Activated naive CD8-positive, alpha-beta T cell treated with anti-CD3 and anti-CD28 coated beads, Interleukin-2, amount 50 U/mL, for 24 hours (primary cell): ENCODE data around the gene PTRH1.

ENCODE experiments used
- ATAC-seq: fragments of 150-1000 bp; cut with Tn5 transposase; one replicate; pipeline ENCODE4 v1.10.0; 2021
- DNase-seq: peaks from one replicate; pipeline ENCODE4 v3.0.0; 2021
- H3K27ac Mint-ChIP-seq: one replicate; pipeline ENCODE4 v1.8.0; 2021; ENCODE audit warnings: mild to moderate bottlenecking, mixed read lengths
- H3K27me3 Mint-ChIP-seq: one replicate; pipeline ENCODE4 v1.8.0; 2021; ENCODE audit warnings: mixed read lengths
- H3K36me3 Mint-ChIP-seq: one replicate; pipeline ENCODE4 v1.8.0; 2021; ENCODE audit warnings: low read depth, mixed read lengths
- H3K4me1 Mint-ChIP-seq: one replicate; pipeline ENCODE4 v1.8.0; 2021; ENCODE audit warnings: mixed read lengths
- H3K4me3 Mint-ChIP-seq: one replicate; pipeline ENCODE4 v1.8.0; 2021; ENCODE audit warnings: mild to moderate bottlenecking, moderate library complexity, mixed read lengths
- H3K9me3 Mint-ChIP-seq: one replicate; pipeline ENCODE4 v1.8.0; 2021; ENCODE audit warnings: mixed read lengths

The PTRH1 gene

GRCh38 chr9:127682351-127683136 is 32.9 kb downstream of the PTRH1 start:
- Mint-ChIP-seq H3K4me3 (no peak overlapping the region), H3K36me3 (peaks cover 1% of the 10 kb centered on the region), H3K27ac (no peak overlapping the region), H3K9me3 (no peaks in the 10 kb centered on the region), H3K27me3 (no peaks in the 10 kb centered on the region), H3K4me1 (no peaks in the 10 kb centered on the region)
- ATAC-seq (no peak), DNase-seq (no peak)

GRCh38 chr9:127680846-127681245 is 34.6 kb downstream of the PTRH1 start:
- no peaks in the 10 kb centered on the region for H3K27me3 Mint-ChIP-seq
- DNase-seq (no peak), ATAC-seq (no peak)
- no peak overlapping the region for H3K4me3 Mint-ChIP-seq
- H3K4me1 Mint-ChIP-seq: no peaks in the 10 kb centered on the region
- peaks cover under 1% of the 10 kb centered on the region for H3K36me3 Mint-ChIP-seq
- H3K9me3 Mint-ChIP-seq: no peaks in the 10 kb centered on the region
- H3K27ac Mint-ChIP-seq: no peak overlapping the region

GRCh38 chr9:127680226-127680625 is 35.2 kb downstream of the PTRH1 start:
- no peaks in the 10 kb centered on the region for H3K4me1 Mint-ChIP-seq
- DNase-seq: no peak

GRCh38 chr9:127679506-127679905 is 36.0 kb downstream of the PTRH1 start:
- ATAC-seq: no peak
- H3K4me3 Mint-ChIP-seq: no peak overlapping the region

More at GRCh38 chr9:127680226-127680625, 35.2 kb downstream of the PTRH1 start:
- Mint-ChIP-seq H3K36me3 (no peaks in the 10 kb centered on the region), H3K27ac (no peak overlapping the region), H3K9me3 (no peaks in the 10 kb centered on the region), H3K4me3 (no peak overlapping the region), H3K27me3 (no peaks in the 10 kb centered on the region)
- ATAC-seq: no peak

GRCh38 chr9:127676638-127677037 is 38.8 kb downstream of the PTRH1 start:
- Mint-ChIP-seq H3K36me3 (peaks cover 2% of the 10 kb centered on the region), H3K4me1 (no peaks in the 10 kb centered on the region), H3K4me3 (no peak overlapping the region), H3K27me3 (no peaks in the 10 kb centered on the region), H3K9me3 (no peaks in the 10 kb centered on the region), H3K27ac (no peak overlapping the region)
- DNase-seq: no peak
- no peak for ATAC-seq

More at GRCh38 chr9:127679506-127679905, 36.0 kb downstream of the PTRH1 start:
- no peaks in the 10 kb centered on the region for H3K27me3 Mint-ChIP-seq
- no peak overlapping the region for H3K27ac Mint-ChIP-seq
- no peaks in the 10 kb centered on the region for H3K36me3 Mint-ChIP-seq
- no peak for DNase-seq
- H3K9me3 Mint-ChIP-seq: no peaks in the 10 kb centered on the region
- H3K4me1 Mint-ChIP-seq: no peaks in the 10 kb centered on the region

GRCh38 chr9:127673234-127673633 is 42.2 kb downstream of the PTRH1 start:
- ATAC-seq (no peak), DNase-seq (no peak)
- Mint-ChIP-seq H3K9me3 (no peaks in the 10 kb centered on the region), H3K4me1 (no peaks in the 10 kb centered on the region), H3K27ac (no peak overlapping the region), H3K27me3 (no peaks in the 10 kb centered on the region), H3K36me3 (peaks cover 2% of the 10 kb centered on the region), H3K4me3 (no peak overlapping the region)

- Mint-ChIP-seq H3K27ac (no peak overlapping the region), H3K4me3 (no peak overlapping the region), H3K9me3 (no peaks in the 10 kb centered on the region), H3K36me3 (peaks cover 3% of the 10 kb centered on the region), H3K4me1 (no peaks in the 10 kb centered on the region), H3K27me3 (no peaks in the 10 kb centered on the region)
- no peak for ATAC-seq
- DNase-seq: no peak
Observed at GRCh38 chr9:127667906-127668305, 47.6 kb downstream of the PTRH1 start.

- no peak overlapping the region for H3K27ac Mint-ChIP-seq
- H3K9me3 Mint-ChIP-seq: no peaks in the 10 kb centered on the region
- no peak overlapping the region for H3K4me3 Mint-ChIP-seq
- no peaks in the 10 kb centered on the region for H3K4me1 Mint-ChIP-seq
- DNase-seq (no peak), ATAC-seq (no peak)
- H3K27me3 Mint-ChIP-seq: no peaks in the 10 kb centered on the region
- H3K36me3 Mint-ChIP-seq: peaks cover 3% of the 10 kb centered on the region
Observed at GRCh38 chr9:127667127-127667844, 48.2 kb downstream of the PTRH1 start.

GRCh38 chr9:127664678-127665507 is 50.6 kb downstream of the PTRH1 start:
- Mint-ChIP-seq H3K4me3 (no peak overlapping the region), H3K36me3 (peaks cover 3% of the 10 kb centered on the region), H3K27ac (no peak overlapping the region), H3K9me3 (no peaks in the 10 kb centered on the region), H3K27me3 (no peaks in the 10 kb centered on the region), H3K4me1 (no peaks in the 10 kb centered on the region)
- ATAC-seq (no peak), DNase-seq (no peak)

- no peak for ATAC-seq
- Mint-ChIP-seq H3K36me3 (peaks cover 3% of the 10 kb centered on the region), H3K27me3 (no peaks in the 10 kb centered on the region), H3K4me1 (no peaks in the 10 kb centered on the region), H3K9me3 (no peaks in the 10 kb centered on the region), H3K4me3 (no peak overlapping the region), H3K27ac (no peak overlapping the region)
- no peak for DNase-seq
Observed at GRCh38 chr9:127664324-127664677, 51.2 kb downstream of the PTRH1 start.
